ENCODE data around the gene GNB1L.

- no peak for TF ChIP-seq EZH2phosphoT487 (IDR thresholded peaks at IDR 0.05; ENCODE audit: insufficient read depth, low read depth)
- no peak for TF ChIP-seq EZH2 (IDR thresholded peaks at IDR 0.05; ENCODE audit: insufficient read depth, poor library complexity, severe bottlenecking)
These were observed 19.8 kb upstream of the GNB1L start for GRCh38 chr22:19874307-19875060.

Data from GM23248 (cell line).